Fibroblast of the aortic adventitia (primary cell): ENCODE data around the gene SALL2. TPM values are rescaled to one million over a fixed set of nuclear protein-coding genes. Genes with fewer than 3 reads are reported as not detected.
A peak's percentile ranks its signal among the peaks of the same experiment; 100 is the strongest.

Source experiments
- DNase-seq: peaks from one replicate; pipeline ENCODE4 v3.0.0-alpha.2; 2010; ENCODE audit warnings: low read depth
- H3K4me3 ChIP-seq: 2 replicates; pipeline ENCODE4 v1.5.1; 2011; ENCODE audit warnings: low read depth, mild to moderate bottlenecking, control low read depth, low read length, moderate library complexity
- CTCF ChIP-seq: IDR thresholded peaks from 2 replicates; pipeline ENCODE4 v1.5.1; 2011; ENCODE audit warnings: mild to moderate bottlenecking, low read length, control low read depth, inconsistent platforms; ENCODE audit not compliant: insufficient read depth
- total RNA-seq: library from RNA; depleted of rRNA; stranded (reverse); fragments of >200 nt; gene quantifications from 2 replicates; pipeline ENCODE4 v1.2.3, GENCODE V29; 2012; ENCODE audit warnings: low replicate concordance

Gene SALL2
- 5.3 and 9.0 TPM in 2 replicates for total RNA-seq

DNA sequence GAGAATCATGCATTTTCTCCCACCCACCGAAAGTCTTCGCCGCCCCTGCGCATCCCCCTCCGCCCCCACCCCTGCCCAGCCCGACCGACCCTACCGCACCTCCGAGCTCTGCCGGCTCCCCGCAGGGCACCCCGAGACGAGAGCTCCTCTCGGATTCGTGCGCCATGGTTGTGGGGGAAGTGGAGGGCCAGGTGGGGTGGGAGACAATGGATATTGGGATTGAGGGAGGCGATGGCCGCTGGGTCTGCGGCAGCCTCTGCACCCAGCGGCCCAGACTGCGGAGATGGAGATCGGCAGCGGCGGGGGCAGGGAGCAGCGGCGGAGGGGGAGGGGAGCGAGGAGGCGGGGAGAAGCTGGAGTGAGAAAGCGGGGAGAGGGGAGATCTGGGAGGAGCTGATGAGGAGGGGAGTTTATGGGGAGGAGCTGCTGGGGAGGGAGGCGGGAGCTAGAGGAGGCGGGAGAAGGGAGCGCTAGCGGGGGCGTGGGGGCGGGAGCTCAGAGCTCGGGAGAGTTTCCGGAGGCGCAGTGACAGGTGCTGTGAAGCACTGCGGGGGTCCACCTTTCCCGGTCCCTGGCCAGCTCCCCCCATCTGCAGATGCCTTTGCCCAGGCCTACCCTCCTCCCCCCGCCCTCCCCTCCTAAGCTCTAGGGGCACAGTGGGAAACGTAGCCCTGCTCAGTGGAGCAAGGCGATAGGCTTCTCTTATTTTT lies at the start of gene SALL2:
SALL2 (minus strand) TSS at position 385 of the 710 bp plus-strand sequence; CDS start at position 166, 219 bp downstream.
- peak; percentile 49 for DNase-seq
- H3K4me3 ChIP-seq, result peak within 1 kb of the TSS; percentile 77
- TF ChIP-seq CTCF, result no peak

DNA sequence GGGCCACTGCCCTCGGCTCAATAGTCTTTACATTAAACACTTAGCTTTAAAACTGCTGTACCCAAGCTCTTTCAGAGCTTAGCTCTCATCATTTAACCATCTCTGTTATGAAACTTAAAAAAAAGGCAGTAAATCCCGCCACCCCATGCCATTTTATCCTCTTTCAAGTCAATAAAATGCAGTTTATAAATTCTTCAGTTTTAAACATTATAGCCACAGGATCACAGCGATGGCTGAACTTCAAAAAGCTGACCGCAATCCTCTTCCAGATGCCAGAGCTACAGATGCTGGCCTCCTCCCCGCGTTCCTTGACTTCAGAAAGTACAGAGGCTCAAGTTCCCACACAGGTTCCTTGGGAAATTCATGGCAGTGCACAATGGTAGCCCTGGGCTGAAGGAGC lies 49.5 kb upstream of the SALL2 start:
- no peak overlapping the region for H3K4me3 ChIP-seq
- TF ChIP-seq CTCF, result no peak
- DNase-seq, result no peak

DNA sequence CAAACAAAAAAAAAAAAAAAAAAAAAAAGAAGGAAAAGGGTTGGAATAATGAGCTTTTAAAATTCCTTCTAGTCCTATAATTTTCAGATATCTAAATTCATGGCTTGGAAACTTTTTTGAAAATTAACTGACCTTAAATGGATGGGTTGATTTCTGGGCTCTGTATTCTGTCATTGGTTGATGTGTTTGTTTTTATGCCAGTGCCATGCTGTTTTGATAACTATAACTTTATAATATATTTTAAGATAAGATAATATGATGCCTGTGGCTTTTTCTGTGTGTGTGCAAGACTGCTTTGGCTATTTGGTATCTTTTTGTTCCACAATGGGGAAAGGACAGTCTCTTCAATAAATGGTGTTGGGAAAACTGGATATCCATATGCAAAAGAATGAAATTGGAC lies 46.5 kb upstream of the SALL2 start:
- no peak for TF ChIP-seq CTCF
- no peak overlapping the region for H3K4me3 ChIP-seq
- DNase-seq, result no peak

DNA sequence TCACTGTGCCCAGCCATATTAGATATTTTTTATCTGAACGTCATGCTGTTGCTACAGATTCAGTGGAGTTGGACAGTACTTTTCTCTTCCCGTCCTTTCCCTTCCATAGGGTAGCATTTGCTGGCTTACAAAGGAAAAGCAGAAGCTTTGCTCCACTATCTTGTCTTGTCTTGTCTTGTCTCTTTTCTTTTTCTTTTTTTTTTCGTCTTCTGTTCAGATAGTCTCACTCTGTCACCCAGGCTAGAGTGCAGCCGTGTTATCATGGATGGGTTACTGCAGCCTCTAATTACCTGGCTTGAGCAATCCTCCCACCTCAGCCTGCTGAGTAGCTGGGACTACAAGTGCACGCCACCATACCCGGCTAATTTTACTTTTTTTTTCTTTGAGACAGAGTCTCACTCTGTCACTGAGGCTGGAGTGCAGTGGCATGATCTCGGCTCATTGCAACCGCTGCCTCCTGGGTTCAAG lies 32.6 kb upstream of the SALL2 start:
- TF ChIP-seq CTCF, result no peak
- DNase-seq, result no peak
- H3K4me3 ChIP-seq, result no peak overlapping the region

GRCh38 chr14:21557084-21557901 lies 31.1 kb upstream of the SALL2 start:
- peak; percentile 61 for TF ChIP-seq CTCF
- H3K4me3 ChIP-seq, result peak overlapping the region; percentile 56
- DNase-seq, result peak; percentile 93

- no peak for TF ChIP-seq CTCF
- no peak for DNase-seq
- no peak overlapping the region for H3K4me3 ChIP-seq
Observed at GRCh38 chr14:21556378-21557083, 30.4 kb upstream of the SALL2 start.
